Vagina (tissue), 2 donors: ENCODE measurements around the gene TMEM63B. TPM values are rescaled to one million over a fixed set of nuclear protein-coding genes. Genes with fewer than 3 reads are reported as not detected.

Experiments used
- DNase-seq, 2 donors: peaks; one replicate each; pipeline ENCODE4 v3.0.0-alpha.2; 2017; ENCODE audit errors: extremely low spot score in 2 of 2
- H3K27ac ChIP-seq: fragments of 200-600 bp; sonication (generic); one replicate; pipeline ENCODE4 v1.5.1; 2019
- H3K27me3 ChIP-seq: fragments of 200-600 bp; sonication (generic); one replicate; pipeline ENCODE4 v1.5.1; 2019
- H3K36me3 ChIP-seq, 2 donors: fragments of 200-600 bp; sonication (generic); one replicate each; pipeline ENCODE4 v1.5.1; 2017 to 2019
- H3K4me1 ChIP-seq: fragments of 200-600 bp; sonication (generic); one replicate; pipeline ENCODE4 v1.5.1; 2019
- H3K4me3 ChIP-seq, 2 donors: fragments of 200-600 bp; sonication (generic); 1 replicate in 1 of 2; 2 replicates in 1 of 2; pipeline ENCODE4 v1.5.1; 2016 to 2019
- H3K9me3 ChIP-seq: fragments of 200-600 bp; sonication (generic); one replicate; pipeline ENCODE4 v1.5.1; 2019
- POLR2A ChIP-seq, 2 donors: fragments of 450-650 bp; IDR thresholded peaks; one replicate each; pipeline ENCODE4 v1.6.1; 2017; ENCODE audit warnings: antibody characterized with exemption in 2 of 2, mild to moderate bottlenecking in 2 of 2, moderate library complexity in 2 of 2
- POLR2AphosphoS5 ChIP-seq, 2 donors: sonication (generic); formaldehyde crosslinking; IDR thresholded peaks; one replicate each; pipeline ENCODE4 v1.9.0; 2017; ENCODE audit warnings: antibody characterized with exemption in 2 of 2, mild to moderate bottlenecking in 2 of 2, low read depth in 1 of 2; ENCODE audit not compliant: insufficient read depth in 1 of 2
- intact Hi-C: fragments of 100-400 bp; cut with DNase I; formaldehyde crosslinking; loops from one replicate; pipeline ENCODE4 v1.15.1; 2023
- total RNA-seq: library from RNA; depleted of rRNA; stranded (reverse); fragments of >200 nt; gene quantifications from one replicate; pipeline ENCODE4 v1.2.3, GENCODE V29; 2016
- TF ChIP-seq, protein P1 (sequence below), 3 experiments: fragments of 450-650 bp in 2 of 3; fragments of 200-600 bp in 1 of 3; sonication (generic) in 1 of 3; IDR thresholded peaks; one replicate each; pipeline ENCODE4 v1.5.1; 2017 to 2019; ENCODE audit warnings: antibody characterized with exemption in 3 of 3, mild to moderate bottlenecking in 2 of 3, moderate library complexity in 2 of 3

The TMEM63B gene
- total RNA-seq, 1 donor from 2014 or later, result 32.4 TPM

DNA sequence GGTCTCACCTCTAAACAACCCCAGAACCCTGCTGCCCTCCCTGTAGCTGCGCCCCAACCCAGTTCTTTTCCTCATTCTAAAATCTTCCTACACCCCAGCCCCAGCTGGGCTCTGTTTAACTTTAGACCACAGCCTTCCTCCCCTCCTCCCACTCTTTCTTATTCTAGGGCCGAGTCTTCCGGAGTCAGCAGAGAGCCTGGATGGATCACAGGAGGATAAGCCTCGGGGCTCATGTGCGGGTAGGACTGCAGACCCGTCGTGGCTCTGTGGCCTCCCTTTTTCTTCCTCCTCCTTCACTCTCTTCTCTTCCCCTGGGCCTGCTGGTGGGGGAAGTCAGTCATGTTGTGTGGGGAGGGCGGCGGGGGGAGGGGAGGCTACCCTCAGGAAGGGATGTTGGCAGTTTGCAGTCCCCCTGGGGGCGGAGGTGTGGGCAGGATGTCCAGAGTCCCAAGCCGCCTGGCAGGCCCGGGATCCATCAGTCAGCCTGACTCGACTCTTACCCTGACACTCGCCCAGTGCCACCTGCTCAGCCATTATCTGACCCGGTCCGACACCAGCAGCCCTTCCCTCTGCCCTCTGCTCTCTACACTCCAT, 39.3 kb downstream of the TMEM63B start:
- H3K27ac ChIP-seq, result no peak overlapping the region
- H3K9me3 ChIP-seq, result no peaks in the 10 kb centered on the region
- intact Hi-C loops, result no loop called here
- TF ChIP-seq POLR2AphosphoS5 (IDR thresholded peaks at IDR 0.05; ENCODE audit: insufficient read depth in 1 of 2, low read depth in 1 of 2) (no peak), POLR2A (IDR thresholded peaks at IDR 0.05) (no peak)
- TF ChIP-seq, protein P1, sequence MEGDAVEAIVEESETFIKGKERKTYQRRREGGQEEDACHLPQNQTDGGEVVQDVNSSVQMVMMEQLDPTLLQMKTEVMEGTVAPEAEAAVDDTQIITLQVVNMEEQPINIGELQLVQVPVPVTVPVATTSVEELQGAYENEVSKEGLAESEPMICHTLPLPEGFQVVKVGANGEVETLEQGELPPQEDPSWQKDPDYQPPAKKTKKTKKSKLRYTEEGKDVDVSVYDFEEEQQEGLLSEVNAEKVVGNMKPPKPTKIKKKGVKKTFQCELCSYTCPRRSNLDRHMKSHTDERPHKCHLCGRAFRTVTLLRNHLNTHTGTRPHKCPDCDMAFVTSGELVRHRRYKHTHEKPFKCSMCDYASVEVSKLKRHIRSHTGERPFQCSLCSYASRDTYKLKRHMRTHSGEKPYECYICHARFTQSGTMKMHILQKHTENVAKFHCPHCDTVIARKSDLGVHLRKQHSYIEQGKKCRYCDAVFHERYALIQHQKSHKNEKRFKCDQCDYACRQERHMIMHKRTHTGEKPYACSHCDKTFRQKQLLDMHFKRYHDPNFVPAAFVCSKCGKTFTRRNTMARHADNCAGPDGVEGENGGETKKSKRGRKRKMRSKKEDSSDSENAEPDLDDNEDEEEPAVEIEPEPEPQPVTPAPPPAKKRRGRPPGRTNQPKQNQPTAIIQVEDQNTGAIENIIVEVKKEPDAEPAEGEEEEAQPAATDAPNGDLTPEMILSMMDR (IDR thresholded peaks at IDR 0.05), result no peak
- DNase-seq, result no peak
- no peak overlapping the region for H3K4me3 ChIP-seq
- H3K4me1 ChIP-seq, result no peaks in the 10 kb centered on the region
- no peaks in the 10 kb centered on the region for H3K36me3 ChIP-seq
- no peaks in the 10 kb centered on the region for H3K27me3 ChIP-seq

DNA sequence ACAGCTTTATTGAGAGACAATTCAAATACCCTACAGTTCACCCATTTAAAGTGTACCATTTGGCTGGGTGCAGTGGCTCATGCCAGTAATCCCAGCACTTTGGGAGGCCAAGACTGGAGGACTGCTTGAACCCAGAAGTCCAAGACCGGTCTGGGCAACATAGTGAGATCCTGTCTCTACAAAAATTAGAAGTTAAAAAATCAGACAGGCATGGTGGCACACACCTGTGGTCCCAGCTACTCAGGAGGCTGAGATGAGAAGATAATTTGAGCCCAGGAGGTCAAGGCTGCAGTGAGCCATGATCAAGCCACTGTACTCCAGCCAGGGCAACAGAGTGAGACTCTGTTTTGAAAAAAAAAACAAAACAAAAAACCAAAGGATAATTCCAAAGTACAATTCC, 40.2 kb downstream of the TMEM63B start:
- no peaks in the 10 kb centered on the region for H3K27me3 ChIP-seq
- no peak overlapping the region for H3K27ac ChIP-seq
- no peak for DNase-seq
- intact Hi-C loops, result no loop called here
- no peak overlapping the region for H3K4me3 ChIP-seq
- no peaks in the 10 kb centered on the region for H3K9me3 ChIP-seq
- no peaks in the 10 kb centered on the region for H3K4me1 ChIP-seq
- TF ChIP-seq POLR2AphosphoS5 (IDR thresholded peaks at IDR 0.05; ENCODE audit: insufficient read depth in 1 of 2, low read depth in 1 of 2) (no peak), POLR2A (IDR thresholded peaks at IDR 0.05) (no peak)
- TF ChIP-seq, protein P1 (IDR thresholded peaks at IDR 0.05), result no peak
- no peaks in the 10 kb centered on the region for H3K36me3 ChIP-seq

DNA sequence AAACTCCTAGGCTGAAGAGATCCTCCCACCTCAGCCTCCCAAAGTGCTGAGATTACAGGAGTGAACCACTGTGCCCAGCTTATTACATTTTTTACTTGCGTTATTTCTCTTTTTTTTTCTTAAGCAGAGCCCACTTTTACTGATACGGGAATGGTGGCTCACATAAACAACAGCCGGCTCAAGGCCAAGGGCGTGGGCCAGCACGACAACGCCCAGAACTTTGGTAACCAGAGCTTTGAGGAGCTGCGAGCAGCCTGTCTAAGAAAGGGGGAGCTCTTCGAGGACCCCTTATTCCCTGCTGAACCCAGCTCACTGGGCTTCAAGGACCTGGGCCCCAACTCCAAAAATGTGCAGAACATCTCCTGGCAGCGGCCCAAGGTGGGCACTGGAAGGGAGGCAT, 41.8 kb downstream of the TMEM63B start:
- intact Hi-C loops, result no loop called here
- H3K36me3 ChIP-seq, result no peaks in the 10 kb centered on the region
- H3K9me3 ChIP-seq, result no peaks in the 10 kb centered on the region
- H3K27me3 ChIP-seq, result no peaks in the 10 kb centered on the region
- no peak for TF ChIP-seq POLR2AphosphoS5 (IDR thresholded peaks at IDR 0.05; ENCODE audit: insufficient read depth in 1 of 2, low read depth in 1 of 2)
- no peak overlapping the region for H3K27ac ChIP-seq
- H3K4me3 ChIP-seq, result no peak overlapping the region
- DNase-seq, result no peak
- no peaks in the 10 kb centered on the region for H3K4me1 ChIP-seq

DNA sequence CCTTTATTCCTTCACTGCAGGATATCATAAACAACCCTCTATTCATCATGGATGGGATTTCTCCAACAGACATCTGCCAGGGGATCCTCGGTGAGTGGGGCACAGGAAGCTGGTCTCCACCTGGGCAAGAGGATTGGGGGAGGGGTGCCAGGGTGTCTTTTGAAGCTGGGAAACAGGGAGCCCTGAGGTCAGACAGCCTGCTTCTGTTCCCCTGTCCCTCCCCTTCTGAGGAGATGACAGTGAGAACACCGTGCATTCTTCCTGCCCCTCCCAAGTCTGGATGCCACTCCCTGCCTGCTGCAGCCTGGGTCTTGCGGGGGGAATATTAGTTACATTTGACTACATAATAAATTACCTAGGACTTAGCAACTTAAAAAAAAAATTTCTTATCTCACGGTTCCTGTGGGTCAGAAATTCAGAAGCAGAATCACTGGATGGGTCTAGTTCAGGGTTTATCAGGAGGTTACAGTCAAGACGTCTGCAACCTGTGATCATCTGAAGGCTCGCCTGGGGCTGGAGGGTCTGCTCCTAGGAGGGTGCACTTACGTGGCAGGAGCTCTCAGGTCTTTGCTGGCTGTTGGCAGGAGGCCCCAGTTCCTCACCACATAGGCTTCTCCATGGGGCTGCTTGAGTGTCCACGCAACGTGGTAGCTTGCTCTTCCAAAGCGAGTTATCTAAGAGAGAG, 42.7 kb downstream of the TMEM63B start:
- Histone ChIP-seq H3K4me1 (no peaks in the 10 kb centered on the region), H3K27ac (no peak overlapping the region), H3K4me3 (no peak overlapping the region), H3K9me3 (no peaks in the 10 kb centered on the region), H3K27me3 (no peaks in the 10 kb centered on the region), H3K36me3 (no peaks in the 10 kb centered on the region)
- intact Hi-C loops, result loop anchor here (5.0 kb wide), 1 partner anchor 62 kb away; no protein-coding TSS in a partner anchor
- TF ChIP-seq, protein P1 (IDR thresholded peaks at IDR 0.05), result no peak
- TF ChIP-seq POLR2AphosphoS5 (IDR thresholded peaks at IDR 0.05; ENCODE audit: insufficient read depth in 1 of 2, low read depth in 1 of 2) (no peak), POLR2A (IDR thresholded peaks at IDR 0.05) (no peak)
- DNase-seq, result no peak

DNA sequence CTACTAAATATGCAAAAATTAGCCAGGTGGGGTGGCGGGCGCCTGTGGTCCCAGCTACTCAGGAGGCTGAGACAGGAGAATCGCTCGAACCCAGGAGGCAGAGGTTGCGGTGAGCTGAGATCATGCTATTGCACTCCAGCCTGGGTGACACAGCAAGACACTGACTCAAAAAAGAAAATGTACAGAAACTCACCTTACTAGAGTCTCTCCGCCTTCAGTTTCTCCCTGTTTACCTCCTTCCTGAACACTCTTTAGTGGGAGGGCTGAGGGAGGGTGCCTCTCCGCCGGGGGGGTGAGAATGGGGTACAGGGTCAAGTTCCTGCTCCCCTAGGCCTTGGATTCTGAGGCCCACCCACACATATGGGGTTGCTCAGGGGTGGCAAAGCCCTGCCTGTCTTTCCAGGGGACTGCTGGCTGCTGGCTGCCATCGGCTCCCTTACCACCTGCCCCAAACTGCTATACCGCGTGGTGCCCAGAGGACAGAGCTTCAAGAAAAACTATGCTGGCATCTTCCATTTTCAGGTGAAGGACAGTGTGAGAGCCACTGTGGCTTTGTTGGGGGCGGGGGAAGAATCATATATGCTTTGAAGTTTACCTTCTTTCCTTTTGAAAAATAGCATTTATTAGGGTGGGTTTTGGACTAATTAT, 44.7 kb downstream of the TMEM63B start:
- no peak for TF ChIP-seq POLR2AphosphoS5 (IDR thresholded peaks at IDR 0.05; ENCODE audit: insufficient read depth in 1 of 2, low read depth in 1 of 2)
- no peak for TF ChIP-seq POLR2A (IDR thresholded peaks at IDR 0.05)
- TF ChIP-seq, protein P1 (IDR thresholded peaks at IDR 0.05), result no peak
- intact Hi-C loops, result loop anchor here (5.0 kb wide), 1 partner anchor 60 kb away; no protein-coding TSS in a partner anchor

More for the DNA sequence above, 44.7 kb downstream of the TMEM63B start:
- H3K4me3 ChIP-seq, result no peak overlapping the region
- no peaks in the 10 kb centered on the region for H3K9me3 ChIP-seq
- no peaks in the 10 kb centered on the region for H3K36me3 ChIP-seq
- no peak overlapping the region for H3K27ac ChIP-seq
- no peak for DNase-seq
- no peaks in the 10 kb centered on the region for H3K27me3 ChIP-seq
- H3K4me1 ChIP-seq, result no peaks in the 10 kb centered on the region
